Activated CD4-positive, alpha-beta T cell treated with anti-CD3 and anti-CD28 coated beads, Interleukin-2, amount 50 U/mL, for 48 hours (primary cell): ENCODE results near the gene NEAT1.
"Not testable (repeated sequence)": the region's sequence is repeated elsewhere in the genome, so short reads cannot be mapped to it uniquely, and the experiment has no call there.

ENCODE experiments used
- DNase-seq, 2 experiments: peaks; one replicate each; pipeline ENCODE4 v3.0.0-alpha.2; 2020

Gene NEAT1

DNA sequence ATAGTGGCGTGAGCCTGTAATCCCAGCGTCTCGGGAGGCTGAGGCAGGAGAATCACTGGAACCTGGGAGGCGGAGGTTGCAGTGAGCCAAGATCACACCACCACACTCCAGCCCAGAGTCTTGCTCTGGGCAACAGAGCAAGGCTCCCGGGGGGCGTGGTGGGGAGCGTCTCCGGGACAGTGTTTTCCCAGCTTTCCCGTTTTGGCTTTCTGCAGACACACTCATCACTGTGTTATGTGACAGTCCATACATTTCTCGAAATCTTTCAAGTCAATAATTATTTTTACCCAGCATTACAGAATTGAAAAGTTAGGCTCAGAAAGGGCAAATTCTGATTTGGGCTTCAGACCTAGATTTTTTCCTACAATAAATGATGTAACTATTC is 31.7 kb downstream of the NEAT1 start:
- no peak for DNase-seq

DNA sequence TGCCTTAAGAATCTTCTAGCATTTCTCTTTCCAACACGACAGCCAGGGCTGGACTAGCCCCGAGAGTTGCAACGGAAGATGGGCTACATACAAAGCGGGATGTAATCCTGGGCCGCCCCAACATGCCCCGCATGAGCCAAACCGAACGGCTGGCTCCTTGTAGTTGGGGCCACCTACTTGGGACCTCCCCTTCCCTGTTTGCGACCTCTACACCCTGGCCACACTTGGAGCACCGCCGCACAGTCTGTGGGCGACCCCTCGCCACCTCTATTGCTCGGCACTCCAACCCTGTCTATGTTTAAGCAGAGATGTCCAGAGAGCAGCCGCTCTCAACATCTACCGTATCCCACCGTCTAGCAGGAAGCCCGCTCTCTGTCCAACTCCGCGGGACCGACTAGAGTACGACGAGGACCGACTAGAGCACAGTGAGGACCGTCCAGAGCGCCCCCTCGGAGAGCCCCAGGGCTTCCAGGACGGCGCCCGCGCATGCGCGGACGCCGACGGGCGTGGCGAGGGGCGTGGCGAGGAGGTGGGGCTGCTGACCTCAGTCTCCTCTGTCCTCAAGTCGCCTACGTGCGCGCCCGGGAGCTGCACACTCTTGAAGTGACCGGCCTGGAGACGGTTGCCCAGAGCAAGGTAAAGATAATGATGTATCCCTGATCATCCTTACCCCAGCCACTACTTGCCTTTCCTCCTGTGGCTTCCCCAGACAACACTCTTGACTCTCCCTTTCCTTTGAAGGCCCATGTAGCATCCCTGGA is 32.3 kb downstream of the NEAT1 start:
- DNase-seq = peak; percentile 91 to 92

DNA sequence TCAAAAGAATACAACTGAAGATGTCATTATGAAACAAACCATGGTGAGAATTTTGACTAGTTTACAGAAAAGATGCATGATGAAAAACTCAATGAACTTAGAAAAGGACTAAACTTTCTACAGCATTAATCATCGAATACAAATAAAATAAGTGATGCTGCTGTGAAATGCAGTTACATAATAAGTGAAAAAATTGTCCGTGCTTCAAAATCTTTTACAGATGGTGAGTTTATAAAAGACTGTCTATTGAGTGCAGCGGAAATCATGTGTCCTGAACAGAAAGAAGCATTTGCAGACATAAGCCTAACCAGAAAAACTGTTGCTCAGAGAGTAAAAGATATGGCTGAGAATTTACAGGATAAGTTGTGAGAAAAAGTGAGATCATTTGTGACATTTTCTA is 33.8 kb downstream of the NEAT1 start:
- DNase-seq = no peak

DNA sequence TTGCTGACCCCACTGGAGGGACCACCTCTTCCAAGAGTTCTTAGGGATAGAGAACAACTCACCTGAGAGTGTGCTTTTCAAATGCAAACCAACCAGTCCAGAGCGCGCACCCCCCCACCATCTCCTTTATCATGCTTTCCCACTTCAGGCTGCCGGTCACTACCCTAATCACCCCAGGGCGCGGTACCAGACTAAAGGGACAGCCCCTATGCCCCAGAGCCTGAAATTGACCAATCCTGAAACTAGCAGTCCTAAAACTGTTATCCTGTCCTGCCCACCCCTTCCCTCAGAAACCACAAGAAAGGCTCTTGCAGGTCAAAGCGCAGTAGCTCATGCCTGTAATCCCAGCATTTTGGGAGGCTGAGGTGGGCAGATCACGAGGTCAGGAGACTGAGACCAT is 37.0 kb downstream of the NEAT1 start:
- DNase-seq = no peak

DNA sequence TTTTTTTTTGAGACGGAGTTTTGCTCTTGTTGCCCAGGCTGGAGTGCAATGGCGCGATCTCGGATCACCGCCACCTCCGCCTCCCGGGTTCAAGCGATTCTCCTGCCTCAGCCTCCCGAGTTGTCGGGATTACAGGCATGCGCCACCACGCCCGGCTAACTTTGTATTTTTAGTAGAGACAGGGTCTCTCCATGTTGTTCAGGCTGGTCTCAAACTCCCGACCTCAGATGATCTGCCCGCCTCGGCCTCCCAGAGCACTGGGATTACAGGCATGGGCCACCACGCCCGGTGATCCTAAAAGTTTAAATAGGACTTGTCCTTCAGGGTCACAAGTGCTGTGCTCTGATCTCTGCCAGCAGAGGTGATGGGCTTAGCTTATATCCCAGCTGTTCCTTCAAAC is 42.9 kb downstream of the NEAT1 start:
- not testable (repeated sequence) for DNase-seq

DNA sequence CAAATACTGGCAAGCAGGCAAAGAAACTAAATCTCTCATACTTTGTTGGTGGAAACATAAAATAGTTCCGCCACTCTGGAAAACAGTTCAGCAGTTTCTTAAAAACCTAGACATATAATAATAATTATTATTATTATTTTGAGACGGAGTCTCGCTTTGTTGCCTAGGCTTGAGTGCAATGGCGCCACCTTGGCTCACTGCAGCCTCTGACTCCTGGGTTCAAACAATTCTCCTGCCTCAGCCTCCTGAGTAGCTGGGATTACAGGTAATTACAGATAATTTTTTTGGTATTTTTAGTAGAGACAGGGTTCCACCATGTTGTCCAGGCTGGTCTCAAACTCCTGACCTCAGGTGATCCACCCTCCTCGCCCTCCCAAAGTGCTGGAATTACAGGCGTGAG is 44.7 kb downstream of the NEAT1 start:
- DNase-seq = not testable (repeated sequence)

DNA sequence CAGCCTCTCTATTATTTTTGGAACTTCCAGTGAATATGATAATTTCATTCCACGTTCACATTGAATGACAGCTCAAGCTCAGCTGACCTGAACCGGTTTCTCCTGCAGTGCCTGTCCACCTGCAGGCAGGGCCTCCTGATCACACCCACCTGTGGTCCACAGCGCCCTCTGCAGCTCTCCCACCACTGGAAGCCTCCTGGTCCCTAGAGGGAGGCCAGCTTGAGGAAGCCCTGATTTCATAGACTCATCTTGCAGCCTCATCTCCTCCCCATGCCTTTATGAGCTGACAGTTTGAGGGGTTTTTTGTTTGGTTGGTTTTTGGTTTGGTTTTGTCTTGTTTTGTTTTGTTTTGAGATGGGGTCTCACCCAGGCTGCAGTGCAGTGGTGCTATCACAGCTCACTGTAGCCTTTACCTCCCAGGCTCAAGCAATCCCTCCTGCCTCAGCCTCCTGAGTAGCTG is 46.3 kb downstream of the NEAT1 start:
- peak; percentile 72 to 80 for DNase-seq

DNA sequence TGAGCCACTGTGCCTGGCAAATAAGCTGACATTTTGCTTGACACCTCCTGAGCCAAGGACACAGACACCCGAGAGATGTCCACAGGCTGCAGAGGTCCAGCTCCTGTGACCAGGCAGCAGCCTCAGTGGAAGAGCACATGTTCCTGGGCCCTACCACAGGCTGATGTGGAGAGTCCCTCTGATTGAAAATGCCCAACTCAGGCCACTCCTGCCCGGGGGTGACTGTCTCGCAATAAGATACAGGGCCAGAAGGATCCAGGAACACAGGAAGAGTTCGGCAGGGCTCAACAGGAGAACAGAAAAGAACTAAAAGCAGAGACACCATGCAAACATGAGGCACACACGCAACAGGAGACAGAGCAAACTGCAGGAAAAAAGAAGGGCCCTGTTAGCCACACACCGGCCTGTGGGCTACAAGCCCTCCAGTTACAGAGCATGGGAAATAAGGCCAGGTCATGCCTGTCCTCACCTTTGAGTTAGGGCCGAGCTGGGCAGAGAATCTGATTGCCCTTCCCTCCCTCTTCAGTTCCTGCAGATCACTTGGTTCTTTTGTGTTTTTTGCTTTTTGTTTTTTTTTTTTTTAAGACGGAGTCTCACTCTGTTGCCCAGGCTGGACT is 47.9 kb downstream of the NEAT1 start:
- no peak for DNase-seq

DNA sequence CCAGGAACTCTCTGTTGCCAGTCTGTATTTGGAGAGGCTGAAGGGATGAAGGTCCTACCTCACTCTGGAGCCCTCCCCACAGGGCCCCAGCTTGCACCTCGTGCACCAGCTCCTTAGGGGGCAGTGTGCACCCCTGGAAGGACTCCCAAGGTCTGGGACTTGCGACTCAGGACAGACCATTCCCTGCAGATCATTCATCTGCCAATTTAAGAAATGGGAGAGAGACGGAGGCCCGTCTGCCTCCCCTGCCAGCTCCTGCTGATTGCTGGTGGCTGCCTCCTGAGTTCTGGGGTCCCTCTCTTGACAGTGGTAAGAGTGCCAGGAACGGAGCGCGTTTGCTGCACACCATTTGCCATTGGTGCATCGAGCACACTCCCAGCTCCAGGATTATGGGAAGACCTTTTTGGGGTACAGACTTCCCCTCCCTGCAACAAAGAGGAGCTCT is 48.9 kb downstream of the NEAT1 start:
- DNase-seq = peak; percentile 39 to 48

DNA sequence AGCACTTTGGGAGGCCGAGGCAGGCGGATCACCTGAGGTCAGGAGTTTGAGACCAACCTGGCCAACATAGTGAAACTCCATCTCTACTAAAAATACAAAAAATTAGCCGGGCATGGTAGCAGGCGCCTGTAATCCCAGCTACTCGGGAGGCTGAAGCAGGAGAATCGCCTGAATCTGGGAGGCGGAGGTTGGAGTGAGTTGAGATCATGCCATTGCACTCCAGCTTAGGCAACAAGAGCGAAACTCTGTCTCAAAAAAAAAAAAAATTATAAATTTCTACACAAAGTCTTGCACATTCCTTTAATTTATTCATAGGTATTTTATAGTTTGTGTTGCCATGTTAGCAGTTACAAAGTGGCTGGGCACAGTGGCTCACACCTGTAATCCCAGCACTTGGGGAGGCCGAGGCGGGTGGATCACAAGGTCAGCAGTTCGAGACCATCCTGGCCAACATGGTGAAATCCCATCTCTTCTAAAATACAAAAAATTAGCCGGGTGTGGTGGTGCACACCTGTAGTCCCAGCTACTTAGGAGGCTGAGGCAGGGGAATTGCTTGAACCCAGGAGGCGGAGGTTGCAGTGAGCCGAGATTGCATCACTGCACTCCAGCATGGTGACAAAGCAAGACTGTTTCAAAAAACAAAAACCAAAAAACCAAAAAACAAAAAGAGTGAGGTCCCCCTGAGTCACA is 50.1 kb downstream of the NEAT1 start:
- DNase-seq = not testable (repeated sequence)

DNA sequence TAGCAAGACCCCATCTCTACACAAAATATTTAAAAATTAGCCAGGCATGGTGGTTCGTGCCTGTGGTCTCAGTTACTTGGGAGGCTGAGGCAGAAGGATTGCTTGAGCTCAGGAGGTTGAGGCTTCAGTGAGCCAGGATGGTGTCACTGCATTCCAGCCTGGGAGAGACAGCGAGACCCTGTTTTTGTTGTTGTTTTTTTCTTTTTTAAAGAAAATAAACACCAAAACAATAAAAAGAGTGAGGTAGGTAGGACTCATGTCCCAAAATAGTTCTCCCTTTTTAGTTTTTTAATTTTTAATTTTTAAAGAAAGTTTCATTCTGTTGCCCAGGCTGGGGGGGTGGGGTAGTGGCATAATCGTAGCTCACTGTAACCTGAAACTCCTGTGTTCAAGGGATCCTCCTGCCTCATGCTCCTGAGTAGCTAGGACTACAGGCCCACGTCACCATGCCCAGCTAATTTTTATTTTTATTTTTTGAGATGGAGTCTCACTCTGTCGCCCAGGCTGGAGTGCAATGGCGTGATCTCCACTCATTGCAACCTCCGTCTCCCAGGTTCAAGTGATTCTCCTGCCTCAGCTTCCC is 50.8 kb downstream of the NEAT1 start:
- DNase-seq = no peak

DNA sequence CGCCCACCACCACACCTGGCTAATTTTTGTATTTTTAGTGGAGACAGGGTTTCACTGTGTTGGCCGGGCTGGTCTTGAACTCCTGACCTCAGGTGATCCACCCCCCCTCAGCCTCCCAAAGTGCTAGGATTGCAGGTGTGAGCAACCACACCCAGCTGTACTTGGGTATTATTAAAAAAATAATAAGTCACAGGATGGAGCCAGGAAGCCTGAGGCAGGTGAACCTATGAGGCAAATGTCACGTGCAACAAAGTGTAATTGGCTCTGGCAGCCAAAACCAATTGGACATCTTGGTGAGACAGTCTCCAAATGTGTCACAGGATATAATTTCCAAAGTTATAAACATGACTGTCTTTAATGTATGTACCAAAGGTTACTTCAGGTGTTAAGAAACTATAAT is 52.3 kb downstream of the NEAT1 start:
- no peak for DNase-seq

DNA sequence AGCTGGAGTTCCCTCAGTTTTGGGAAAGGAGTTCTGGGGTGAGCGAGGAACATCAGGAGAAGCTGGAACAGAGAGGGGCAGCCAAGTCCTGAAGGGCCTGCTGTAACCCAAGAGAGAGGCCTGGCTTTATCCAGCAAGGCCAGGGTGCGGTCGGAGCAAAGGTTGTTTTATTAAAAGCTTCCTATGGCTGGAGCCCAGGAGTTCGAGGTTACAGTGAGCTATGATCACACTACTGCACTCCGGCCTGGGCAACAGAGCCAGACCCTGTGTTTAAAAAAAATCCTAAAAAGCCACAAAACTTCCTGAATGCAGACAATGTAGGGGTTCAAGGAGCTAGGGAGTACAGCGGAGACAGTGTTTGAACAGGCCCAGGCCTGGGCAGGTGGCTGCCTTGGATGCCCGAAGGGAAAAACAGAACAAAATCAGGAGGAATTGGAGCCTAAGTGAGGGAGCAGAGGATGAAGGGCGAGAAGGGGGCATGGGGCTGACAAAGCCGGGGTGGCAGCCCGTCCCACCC is 54.1 kb downstream of the NEAT1 start:
- DNase-seq = no peak

DNA sequence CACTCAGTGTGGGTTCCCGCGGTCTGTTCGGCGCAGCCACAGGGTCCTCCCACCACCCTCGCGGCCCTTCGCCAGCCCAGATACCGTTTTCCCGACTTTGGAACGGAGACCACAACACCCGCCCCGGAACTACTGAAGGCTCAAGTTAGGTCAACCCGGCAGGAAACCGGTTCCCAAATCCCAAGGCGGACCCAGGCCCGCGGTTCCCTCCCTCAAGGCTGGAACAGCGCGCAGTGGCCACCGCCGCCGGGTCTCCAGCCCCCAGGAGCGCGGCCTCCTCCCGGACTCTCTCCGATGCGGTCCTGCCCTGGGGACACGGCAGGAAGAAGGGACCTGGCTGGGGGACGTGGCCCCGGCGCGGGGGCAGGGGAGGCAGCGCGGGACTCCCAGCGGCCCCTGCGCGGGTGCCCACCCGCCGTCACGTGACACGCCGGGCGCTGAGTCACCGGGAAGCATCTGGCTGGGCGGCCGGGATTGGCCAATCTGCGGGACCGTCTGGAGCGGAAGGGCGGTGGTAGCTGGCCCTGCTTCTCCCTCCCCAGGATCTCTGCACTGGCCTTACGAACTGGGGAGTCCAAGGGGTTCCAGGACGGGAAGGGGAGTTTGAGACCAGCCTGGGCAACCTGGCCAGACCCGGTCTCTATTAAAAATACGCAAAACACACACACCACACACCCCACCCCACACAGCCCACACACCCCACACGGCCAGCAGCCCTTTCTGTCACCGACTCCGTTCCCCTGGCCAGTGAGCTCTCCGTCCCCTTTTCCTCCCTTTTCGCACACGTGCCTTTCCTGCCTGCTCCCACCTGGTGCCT is 54.8 kb downstream of the NEAT1 start:
- DNase-seq = peak; percentile 96 to 97

DNA sequence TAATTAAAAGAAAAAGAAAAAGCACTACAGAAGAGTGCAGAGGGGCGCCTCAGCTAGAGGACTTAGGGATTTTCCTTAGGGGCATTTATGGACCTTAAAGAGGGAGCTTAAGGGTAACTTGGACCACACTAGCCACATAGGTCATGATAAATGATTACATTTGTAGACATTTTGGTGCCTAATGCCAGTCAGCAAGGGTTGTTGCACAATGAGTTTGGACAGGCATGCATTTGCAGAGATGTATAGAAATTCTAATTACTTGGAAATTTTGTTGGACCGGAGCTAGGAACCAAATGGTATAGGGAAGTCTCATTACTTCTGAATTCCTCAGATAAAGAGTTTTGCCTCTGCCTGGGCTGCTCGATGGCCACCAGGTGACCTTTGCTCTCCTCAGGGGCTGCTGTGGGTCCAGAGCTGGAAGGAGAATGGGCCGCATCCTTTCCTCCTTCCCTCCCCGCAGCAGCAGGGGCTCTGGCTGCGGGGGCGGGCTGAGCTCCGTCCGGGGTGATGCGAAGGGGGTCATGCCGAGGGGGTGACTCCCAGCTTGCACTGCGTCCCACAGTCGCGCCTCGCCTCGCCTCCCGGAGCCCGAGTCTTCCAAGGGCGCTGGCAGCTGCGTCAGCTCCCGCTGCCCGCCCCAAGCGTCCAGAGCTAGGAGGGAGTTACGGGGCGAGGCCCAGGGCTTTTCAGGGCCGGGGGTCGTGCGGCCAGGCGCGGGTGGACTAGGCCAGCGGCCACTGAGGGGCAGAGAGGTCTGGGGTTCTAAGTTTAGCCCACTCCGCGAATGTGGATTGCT is 56.0 kb downstream of the NEAT1 start:
- DNase-seq = no peak

DNA sequence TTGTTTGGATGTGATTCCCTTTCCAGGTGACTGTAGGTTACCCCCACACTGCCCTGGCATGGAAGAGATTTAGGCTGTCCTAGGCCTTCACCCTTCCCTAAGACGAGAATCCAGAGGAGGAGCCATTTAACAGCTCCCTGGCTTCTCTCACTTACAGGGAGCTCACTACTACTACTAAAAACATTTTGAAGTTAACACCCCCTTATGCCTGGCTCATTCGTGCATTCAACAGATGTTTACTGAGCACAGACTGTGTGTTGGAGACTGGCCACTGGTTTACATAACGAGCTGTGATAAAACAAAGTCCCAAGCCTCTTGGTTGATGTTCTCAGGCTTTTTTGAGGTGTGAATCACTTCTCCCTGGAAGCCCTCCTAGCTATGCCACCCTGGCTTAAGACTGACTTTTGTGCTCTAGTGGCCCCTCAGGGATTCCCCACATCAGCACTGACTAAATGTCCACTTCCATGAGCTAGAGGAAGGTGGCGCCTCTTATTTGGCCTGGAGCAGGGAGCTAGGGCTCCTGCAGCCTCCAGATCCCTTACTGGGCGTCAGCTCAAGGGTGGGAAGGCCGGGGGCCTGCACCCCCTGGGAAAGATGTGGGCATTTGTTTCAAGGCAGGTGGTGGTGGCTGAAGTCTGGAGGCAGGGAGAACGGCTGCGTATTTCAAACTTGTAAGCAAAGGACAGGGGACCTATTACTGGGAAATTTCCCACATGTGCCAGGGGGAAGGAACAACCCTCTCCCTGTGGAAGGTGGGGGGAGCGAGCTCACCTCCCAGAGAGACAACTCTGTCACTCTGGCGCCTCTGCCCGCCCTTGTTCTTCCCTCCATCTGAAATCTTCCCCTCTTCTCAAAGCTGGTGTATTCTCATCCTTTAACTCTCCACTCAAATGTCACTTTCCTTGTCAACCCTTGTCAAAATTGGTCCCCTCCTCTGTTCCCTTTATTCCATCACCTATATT is 56.9 kb downstream of the NEAT1 start:
- DNase-seq = no peak

DNA sequence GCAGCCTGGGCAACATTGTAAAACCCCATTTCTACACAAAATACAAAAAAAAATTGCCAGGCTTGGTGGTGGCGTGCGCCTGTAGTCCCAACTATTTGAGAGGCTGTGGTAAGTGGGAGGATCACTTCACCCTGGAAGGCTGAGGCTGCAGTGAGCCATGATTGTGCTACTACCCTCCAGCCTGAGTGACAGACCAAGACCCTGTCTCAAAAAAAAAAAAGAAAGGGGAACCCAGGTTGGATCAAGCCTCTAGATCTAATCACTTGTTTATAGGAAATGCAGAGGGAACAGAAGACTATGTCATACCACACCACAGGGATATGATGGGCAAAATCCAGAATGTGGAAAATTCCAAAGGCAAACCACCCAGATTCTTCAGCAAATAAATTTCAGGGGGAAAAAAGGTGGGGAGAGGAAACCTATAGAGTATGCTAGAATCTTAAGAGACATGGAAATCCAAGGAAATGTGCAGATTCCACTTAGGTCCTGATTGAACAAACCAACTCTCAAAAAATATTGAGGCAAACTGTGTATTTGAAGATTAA is 59.8 kb downstream of the NEAT1 start:
- no peak for DNase-seq

DNA sequence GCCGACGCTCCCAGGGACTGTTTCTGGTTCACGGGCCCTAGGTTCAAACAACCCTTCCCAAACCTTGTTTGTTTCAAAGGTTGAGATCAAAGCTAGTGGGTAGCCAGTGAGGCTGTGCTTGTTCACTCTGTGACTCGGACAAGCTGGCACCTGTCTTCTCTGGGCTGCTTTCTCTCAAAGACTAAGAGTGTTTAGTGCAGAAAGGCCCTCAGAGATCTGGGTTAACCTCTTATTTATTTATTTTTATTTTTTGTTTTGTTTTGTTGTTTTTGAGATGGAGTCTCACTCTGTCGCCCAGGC is 63.3 kb downstream of the NEAT1 start:
- DNase-seq = no peak

DNA sequence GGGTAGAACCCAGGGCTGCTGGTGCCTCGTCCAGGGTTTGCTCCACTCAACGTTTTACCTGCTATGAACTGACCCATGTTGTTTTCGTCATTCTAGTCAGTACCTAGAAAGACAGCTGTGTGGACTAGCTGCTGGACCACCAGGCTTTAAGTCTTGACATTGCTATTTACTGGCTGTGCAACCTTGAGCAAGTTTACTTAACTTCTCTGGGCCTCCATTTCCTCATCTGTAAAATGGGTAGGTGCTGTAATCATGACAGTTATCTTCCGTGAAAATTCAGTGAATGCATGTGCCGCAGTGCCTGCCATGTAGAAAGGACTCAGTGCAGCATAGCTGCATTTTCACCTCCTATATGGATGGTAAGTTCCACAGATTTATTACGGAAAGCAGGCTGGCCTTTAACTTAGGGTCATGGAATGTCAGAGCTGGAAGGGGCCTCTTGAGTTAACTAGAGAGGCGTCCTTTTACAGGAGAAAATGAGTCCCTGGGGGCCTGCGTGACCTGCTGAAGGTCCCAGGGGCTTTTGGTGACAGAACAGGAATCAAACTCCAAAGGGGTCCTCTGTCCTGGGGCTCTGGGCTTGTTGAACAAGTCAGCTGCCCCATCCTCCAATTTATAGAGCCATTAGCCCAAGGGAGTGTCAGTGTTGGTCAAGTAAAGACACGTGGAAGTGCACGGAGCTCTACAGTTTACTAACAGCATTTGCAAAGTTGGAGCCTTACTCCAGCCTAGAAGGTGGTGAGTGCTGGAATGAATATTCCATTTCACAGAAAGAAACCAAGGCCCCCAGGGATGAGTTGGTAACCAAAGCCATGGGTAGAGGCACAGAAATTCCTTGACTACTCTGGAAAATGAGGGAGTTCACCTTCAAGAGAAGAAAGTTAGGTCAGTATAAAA is 64.2 kb downstream of the NEAT1 start:
- no peak for DNase-seq
